ENCODE results near the gene NEK1.
"Not testable (repeated sequence)": the region's sequence is repeated elsewhere in the genome, so short reads cannot be mapped to it uniquely, and the experiment has no call there.

NEK1 gene

GRCh38 chr4:169627307-169627706 is 14.9 kb upstream of the NEK1 start:
- no peak for DNase-seq

DNA sequence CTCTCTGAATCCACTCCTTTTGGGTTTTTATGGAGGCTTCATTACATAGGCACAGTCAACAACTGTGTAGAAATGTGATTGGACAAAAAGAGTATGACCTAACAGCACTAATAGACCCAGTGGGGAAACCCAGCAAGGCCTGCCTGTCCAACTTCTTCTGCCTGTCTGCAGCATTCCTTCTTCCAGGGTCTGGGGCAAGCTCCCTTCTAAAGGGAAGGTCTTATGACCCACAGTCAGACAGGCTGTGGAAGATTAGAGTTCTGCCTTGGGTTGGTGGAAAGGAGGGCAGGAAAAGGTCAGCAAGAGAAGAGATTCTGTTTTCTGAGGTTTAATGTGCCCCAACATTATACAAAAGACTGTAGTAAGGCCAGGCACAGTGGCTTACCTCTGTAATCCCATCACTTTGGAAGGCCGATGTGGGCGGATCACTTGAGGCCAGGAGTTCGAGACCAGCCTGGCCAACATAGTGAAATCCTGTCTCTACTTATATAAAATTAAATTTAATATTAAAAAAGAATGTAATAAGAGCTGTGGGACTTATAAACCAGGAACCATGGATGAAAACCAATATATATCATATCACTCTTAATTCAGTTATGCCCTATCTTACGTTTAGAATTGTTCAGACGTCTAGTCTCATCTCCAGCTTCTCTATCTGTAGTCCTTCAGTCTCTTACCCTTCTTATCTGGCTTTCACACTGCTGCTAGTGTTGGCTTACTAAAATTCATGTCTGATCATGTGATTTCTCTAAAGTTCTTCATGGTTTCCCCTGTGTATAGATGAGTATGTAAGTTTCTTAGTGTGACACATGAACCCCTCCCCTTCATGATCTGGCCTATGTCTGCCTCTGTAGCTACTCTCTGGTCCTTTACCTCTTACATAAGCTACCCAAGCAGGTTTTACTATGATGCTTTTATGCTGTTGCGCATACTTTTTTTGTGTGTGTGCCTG is 14.2 kb upstream of the NEK1 start:
- DNase-seq, result no peak

DNA sequence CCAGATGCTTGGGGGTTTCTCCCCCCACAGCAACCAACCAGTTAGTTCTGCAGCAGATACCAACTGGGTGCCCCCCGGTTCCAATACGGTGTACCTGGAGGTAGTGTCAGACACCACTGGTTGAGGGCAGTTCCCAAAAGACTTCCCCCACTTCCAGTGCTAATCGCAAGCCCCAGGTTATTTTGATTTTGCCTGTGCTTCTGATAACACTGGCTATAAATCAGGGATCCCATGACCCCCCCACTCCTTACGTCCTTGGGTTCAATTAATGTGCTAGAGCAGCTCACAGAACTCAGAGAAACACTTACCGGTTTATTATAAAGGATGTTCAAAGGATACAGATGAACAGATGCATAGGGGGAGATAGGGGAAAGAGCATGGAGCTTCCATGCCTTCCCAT is 13.5 kb upstream of the NEK1 start:
- no peak for DNase-seq

GRCh38 chr4:169624012-169624411 is 11.6 kb upstream of the NEK1 start:
- DNase-seq, result not testable (repeated sequence)

GRCh38 chr4:169622566-169622965 is 10.2 kb upstream of the NEK1 start:
- no peak for DNase-seq

DNA sequence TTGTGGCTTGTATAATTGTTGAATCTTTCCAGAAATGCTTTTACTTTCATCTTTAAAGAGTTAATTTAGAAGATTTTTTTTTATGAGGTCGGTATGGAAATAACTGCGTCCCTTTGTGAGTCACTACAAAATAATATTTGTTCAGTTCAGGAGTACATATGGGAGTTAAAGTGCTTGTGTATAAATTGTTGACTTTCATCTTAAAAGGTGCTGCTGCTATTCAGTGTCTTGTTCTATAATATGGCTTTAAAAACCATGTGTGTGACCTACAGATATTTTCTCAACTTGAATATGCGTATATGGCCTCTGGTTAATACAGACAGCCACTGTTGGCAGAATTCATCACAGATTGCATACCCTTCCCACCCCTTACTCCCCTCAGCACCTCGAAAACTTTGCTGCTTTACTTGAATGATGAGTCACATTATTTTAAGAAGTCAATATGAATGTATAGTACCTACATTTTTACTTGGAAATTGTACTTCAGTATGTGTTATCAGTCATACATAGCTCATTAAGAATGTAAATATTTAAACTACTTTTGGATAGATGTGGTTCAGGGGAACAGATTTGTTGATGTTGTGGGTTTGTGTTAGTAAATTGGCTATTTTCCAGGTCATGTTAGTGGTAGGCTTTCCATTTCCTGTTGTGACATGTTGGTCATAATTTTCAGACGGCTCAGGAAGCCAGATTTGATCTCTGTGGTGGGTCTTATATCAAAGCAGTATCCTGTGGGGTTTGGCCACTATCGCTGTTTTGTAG is 9.5 kb upstream of the NEK1 start:
- DNase-seq, result peak; percentile 20

- DNase-seq, result no peak
Observed at GRCh38 chr4:169620880-169621248, 8.5 kb upstream of the NEK1 start.

- DNase-seq, result peak; percentile 90
Observed at GRCh38 chr4:169619958-169620879, 7.8 kb upstream of the NEK1 start, which contains the start of gene CLCN3. Gene CLCN3, plus strand, starts transcription at chr4:169620578. Its CDS starts 15,351 bp downstream, at chr4:169635929.

DNA sequence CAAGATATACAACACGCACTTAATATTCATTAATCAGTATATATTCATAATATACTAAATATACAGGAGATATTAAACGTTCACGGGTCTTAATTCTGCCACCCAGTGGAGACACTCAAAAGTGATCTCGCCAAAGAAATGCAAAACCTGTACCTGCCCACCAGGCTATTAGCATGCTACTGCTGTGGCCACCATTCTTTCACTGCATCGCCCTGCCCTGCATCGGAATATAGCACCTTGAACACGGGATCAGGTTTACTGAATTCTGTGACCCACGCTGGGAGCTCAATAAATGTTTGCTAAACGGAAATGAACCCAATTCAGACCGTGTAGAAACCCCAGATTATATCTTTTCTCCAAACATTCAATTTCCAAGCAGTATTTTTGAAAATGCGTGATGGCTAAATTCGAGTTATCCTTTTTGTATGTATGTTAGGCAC is 7.2 kb upstream of the NEK1 start:
- peak; percentile 8 for DNase-seq

DNA sequence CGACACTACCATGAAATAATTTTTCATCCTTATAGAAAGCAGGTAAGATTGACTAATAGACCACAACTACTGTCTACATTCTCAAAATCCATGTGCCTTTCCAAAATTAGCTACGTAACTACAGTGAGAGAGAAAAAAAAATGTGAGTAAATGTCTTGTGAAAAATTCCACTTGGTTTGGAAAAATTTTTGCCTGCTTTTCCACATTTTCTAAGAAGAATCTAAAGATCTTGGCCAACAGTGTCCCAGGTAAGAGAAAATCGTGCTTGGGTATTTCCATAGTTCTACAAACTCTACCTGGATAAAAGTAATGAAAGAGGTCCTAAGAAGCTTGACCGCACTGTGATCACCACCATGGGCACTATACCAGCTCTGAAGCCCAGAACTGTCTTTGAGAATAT is 6.6 kb upstream of the NEK1 start:
- no peak for DNase-seq

GRCh38 chr4:169618286-169618685 is 5.9 kb upstream of the NEK1 start:
- DNase-seq, result no peak

- no peak for DNase-seq
Observed at GRCh38 chr4:169617306-169617705, 4.9 kb upstream of the NEK1 start.

GRCh38 chr4:169616846-169617245 is 4.5 kb upstream of the NEK1 start:
- DNase-seq, result no peak

GRCh38 chr4:169615467-169616106 is 3.2 kb upstream of the NEK1 start:
- no peak for DNase-seq

DNA sequence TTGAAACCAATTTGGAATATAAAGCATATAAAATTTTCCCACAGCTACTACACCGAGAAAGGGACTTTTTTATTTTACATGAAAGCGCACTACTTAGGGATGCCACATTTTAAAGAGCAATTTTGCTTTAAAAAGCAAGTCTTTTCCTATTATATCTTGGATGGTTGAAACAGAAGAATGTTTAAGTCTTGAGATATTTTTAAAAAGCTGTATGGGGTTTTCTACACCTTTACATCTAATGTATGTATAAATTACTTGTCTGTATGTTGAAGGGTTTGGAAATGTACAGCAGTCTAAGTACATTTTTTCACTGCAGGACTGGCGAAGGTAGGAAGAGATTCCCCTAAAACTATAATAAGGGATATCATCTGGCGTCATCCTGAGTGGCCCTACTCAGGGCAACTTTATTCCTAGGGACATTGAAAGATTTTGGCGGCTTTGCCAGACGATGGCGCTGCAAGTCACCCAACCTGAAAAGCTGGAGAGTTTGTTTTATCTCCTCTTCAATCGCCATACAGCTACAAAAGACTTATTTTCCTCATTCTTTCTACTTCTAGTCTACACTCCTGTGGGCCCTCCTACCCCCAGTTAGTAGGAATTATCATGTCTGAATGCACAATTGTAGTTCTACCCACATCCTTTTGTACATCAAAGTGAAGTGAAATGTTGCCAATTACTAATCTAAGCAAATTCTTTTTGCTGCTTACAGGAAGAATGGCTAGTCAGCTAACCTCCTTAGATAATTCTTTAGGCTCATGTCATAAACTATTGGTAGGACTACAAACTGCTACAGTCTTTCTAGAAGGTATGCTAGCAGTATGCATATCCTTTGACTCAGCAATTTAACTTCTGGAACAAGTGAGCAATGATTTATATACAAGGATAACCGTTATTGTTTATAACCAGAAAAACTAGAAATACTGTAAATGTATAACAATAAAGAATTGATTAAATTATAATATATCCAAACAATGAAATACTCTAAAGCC is 782 bp upstream of the NEK1 start:
- DNase-seq, result peak; percentile 76

DNA sequence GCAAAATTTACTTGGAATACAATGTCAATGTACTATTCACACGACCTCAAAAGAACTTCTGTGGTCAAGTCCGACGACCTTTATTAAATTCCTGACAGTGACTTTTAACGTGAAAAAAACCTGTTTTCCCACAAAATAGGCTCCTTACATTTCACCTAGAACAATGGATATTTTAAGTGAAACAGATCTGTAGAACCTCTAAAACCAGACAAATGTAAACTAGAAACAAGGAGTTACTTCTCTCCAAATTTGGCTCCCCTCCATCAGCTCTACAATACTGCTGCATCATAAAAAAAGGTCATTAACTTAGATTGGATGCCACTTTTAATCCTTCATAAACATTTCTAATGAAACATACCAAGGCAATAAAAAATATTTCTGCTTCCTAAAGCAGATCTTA is 1.2 kb downstream of the NEK1 start:
- no peak for DNase-seq

DNA sequence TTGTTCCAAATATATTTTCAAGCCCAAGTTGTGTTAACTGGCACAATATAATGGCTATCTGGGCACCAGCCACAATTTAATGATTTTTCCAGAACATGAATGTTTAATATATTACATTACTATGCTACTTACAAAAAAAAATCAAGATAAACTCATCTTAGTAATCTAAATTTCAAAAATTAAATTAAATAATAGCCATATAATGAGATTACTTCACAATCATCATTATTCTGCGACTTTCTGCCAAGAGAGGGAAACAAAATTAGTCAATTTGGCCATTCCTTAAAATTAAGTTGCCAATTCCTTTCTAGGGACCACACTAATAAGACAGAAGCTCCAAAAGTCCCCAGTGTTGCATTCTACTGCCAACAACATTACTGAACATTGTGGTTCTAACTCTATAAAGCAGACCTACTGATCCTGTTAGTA is 7.5 kb downstream of the NEK1 start:
- no peak for DNase-seq

DNA sequence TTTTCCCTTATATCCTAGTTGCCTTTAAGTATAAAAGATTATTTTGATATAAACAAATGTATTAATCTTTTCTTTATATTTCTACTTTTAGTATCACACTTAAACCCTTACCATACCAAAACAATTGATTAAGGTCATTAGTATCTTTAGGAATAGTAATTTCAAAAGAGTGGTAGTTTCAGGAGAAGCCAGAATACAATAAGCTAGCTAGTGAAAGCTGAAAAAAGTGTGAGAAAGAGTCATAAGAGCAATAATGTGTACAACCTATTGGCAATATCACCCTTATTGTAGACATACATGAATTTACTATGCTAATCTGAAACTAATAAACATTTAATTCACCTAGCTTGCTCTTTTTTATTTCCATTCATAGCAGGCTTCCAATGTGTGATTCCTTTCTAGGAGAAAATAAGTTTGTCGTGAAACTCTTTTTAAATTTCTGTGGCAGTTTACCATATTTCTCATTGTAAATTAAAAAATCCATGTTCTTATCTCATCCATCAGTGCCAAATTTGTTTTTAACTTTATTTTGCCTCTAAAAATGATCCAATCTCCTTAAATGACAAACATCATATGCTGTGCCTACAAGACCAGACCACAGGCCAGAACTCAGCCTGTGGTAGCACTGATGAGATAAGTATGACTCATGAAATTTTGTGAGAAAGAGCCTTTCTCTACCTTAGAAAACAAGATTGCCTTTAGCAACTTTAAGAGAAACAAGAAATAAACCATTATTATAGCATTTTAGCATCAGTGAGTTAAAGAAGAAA is 8.1 kb downstream of the NEK1 start:
- DNase-seq, result no peak

DNA sequence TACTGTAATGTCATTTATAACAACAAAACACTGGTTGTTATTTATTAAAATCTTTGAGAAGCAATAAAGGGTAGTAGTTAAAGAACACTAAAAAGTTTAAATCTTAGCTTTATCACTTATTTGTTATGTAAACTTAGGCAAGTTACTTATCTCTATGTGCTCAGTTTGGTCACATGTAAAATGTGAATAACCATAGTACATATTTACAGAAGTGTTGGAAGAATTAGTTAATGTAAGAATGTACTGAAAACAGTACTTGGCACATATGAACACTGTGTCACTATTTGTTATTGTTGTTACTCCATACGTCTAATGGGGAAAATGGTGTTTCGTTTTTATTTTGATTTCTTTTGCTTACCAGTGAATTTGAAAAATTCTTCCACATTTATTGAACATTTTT is 9.1 kb downstream of the NEK1 start:
- DNase-seq, result no peak
